Heart left ventricle (tissue), 13 donors: Measurements from ENCODE around the gene LGALS7.

Experiments used
- POLR2A ChIP-seq, 2 donors: fragments of 450-650 bp; IDR thresholded peaks; one replicate each; pipeline ENCODE4 v1.6.1; 2017; ENCODE audit warnings: antibody characterized with exemption in 2 of 2, mild to moderate bottlenecking in 2 of 2, moderate library complexity in 2 of 2
- TF ChIP-seq, protein P1 (sequence below), 12 donors: fragments of 200-600 bp; sonication (generic) in 4 of 12; IDR thresholded peaks; one replicate each; pipeline versions ENCODE4 v1.5.0 to v1.8.0; 2018 to 2022; ENCODE audit warnings: antibody characterized with exemption in 12 of 12, mild to moderate bottlenecking in 5 of 12
- donor health status: ischemic (EF 13 %, LVEDD 7.1; RV severe dilation, severe dysfunction).
- donor health status: DM: no; HTN: yes; CAD: no.
- donor health status: DM: no; HTN: no; CAD: no.
- donor health status: ischemic (EF 25% LVEDD 6.9; RV normal size, moderate dysfunction).
- donor health status: ischemic (EF 25% LVEDD 5.7; RV mildly dilated, moderate dysfunction).
- donor health status: ischemic (EF 35%, LVEDD 5.7; RV mildly dilated, moderate dysfunction).
- donor health status: nonischemic (EF 11% LVEDD 7.7; RV severe dilation, severe dysfunction).
- donor health status: DM: yes; HTN: yes; CAD: no.
- donor health status: PGD.
- donor health status: ischemic (EF 29% LVEDD 5.4; RV normal size, mild dysfunction).
- donor health status: nonischemic (EF 23%, LVEDD 6.1; RV moderate dilation, normal function).

DNA sequence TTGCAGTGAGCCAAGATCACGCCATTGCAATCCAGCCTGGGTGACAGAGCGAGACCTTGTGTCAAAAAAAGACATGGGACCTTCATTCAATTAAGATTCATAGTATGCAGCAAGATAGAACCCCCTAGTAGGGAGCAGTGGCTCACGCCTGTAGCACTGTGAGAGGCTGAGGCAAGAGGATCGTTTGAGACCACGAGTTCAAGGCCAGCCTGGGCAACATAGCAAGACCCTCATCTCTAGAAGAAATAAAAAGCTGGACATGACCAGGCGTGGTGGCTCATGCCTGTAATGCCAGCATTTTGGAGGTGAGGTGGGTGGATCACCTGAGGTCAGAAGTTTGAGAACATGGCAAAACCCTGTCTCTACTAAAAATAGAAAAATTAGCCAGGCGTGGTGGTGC, 7.1 kb upstream of the LGALS7 start:
- TF ChIP-seq, protein P1, sequence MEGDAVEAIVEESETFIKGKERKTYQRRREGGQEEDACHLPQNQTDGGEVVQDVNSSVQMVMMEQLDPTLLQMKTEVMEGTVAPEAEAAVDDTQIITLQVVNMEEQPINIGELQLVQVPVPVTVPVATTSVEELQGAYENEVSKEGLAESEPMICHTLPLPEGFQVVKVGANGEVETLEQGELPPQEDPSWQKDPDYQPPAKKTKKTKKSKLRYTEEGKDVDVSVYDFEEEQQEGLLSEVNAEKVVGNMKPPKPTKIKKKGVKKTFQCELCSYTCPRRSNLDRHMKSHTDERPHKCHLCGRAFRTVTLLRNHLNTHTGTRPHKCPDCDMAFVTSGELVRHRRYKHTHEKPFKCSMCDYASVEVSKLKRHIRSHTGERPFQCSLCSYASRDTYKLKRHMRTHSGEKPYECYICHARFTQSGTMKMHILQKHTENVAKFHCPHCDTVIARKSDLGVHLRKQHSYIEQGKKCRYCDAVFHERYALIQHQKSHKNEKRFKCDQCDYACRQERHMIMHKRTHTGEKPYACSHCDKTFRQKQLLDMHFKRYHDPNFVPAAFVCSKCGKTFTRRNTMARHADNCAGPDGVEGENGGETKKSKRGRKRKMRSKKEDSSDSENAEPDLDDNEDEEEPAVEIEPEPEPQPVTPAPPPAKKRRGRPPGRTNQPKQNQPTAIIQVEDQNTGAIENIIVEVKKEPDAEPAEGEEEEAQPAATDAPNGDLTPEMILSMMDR (IDR thresholded peaks at IDR 0.05), result no peak
- no peak for TF ChIP-seq POLR2A (IDR thresholded peaks at IDR 0.05)
